H1 (cell line): ENCODE measurements around the gene GGT7. TPM values are rescaled to one million over a fixed set of nuclear protein-coding genes. Genes with fewer than 3 reads are reported as not detected.

Source experiments
- CTCF ChIA-PET: fragments of 300-600 bp; sonication (Branson Sonifier 250); formaldehyde crosslinking; loops from one replicate; lab custom pipeline; 2021; ENCODE audit not compliant: partially characterized antibody; lab: Charles Lee
- POLR2A ChIA-PET: fragments of 300-600 bp; sonication (Branson Sonifier 250); formaldehyde crosslinking; loops from one replicate; lab custom pipeline; 2021; ENCODE audit warnings: inconsistent platforms; ENCODE audit not compliant: partially characterized antibody; lab: Charles Lee
- DNase-seq, 2 experiments: peaks; one replicate each; pipeline versions ENCODE4 v3.0.0 to v3.0.0-alpha.2; 2010 to 2022; ENCODE audit warnings: low spot score in 2 of 2, low read depth in 1 of 2, mixed read lengths in 1 of 2
- FAIRE-seq: peaks from 2 replicates; lab custom pipeline; 2011; peaks lifted over from hg19 to GRCh38; lab: Jason Lieb, UNC
- H2AFZ ChIP-seq: 2 replicates; pipeline ENCODE4 v1.8.1; 2012; ENCODE audit warnings: low read length, inconsistent platforms
- H2AK5ac ChIP-seq: 2 replicates; pipeline ENCODE4 v1.6.1; 2013; ENCODE audit warnings: low read depth, low read length
- H2BK120ac ChIP-seq: replicated peaks from 2 replicates; pipeline ENCODE3; 2013; ENCODE audit warnings: low read depth, low read length, inconsistent platforms
- H2BK12ac ChIP-seq: 2 replicates; pipeline ENCODE4 v1.6.1; 2013; ENCODE audit warnings: low read depth, low read length
- H2BK15ac ChIP-seq: 2 replicates; pipeline ENCODE4 v1.6.1; 2013; ENCODE audit warnings: low read length
- H2BK20ac ChIP-seq: 2 replicates; pipeline ENCODE4 v1.6.1; 2013; ENCODE audit warnings: low read length
- H2BK5ac ChIP-seq: 2 replicates; pipeline ENCODE4 v1.6.1; 2013; ENCODE audit warnings: low read depth, low read length
- H3K14ac ChIP-seq: 2 replicates; pipeline ENCODE4 v1.6.1; 2013; ENCODE audit warnings: inconsistent platforms; ENCODE audit not compliant: insufficient read length
- H3K18ac ChIP-seq: 2 replicates; pipeline ENCODE4 v1.6.1; 2013; ENCODE audit warnings: low read length; ENCODE audit errors: extremely low read depth
- H3K23ac ChIP-seq: 2 replicates; pipeline ENCODE4 v1.6.1; 2013; ENCODE audit warnings: inconsistent platforms; ENCODE audit not compliant: insufficient read length
- H3K23me2 ChIP-seq: 2 replicates; pipeline ENCODE4 v1.6.1; 2013; ENCODE audit warnings: low read depth, low read length
- H3K27ac ChIP-seq: 2 replicates; pipeline ENCODE4 v1.6.1; 2011; ENCODE audit warnings: low read depth, low read length, inconsistent platforms
- H3K27me3 ChIP-seq, 4 experiments: replicated peaks in 1 of 4; 1 replicate in 1 of 4; 2 replicates in 3 of 4; pipeline versions ENCODE4 v1.6.1 to v1.8.1; 2011 to 2013; ENCODE audit warnings: low read length in 3 of 4, mild to moderate bottlenecking in 3 of 4, inconsistent platforms in 2 of 4, mixed read lengths in 2 of 4, moderate library complexity in 1 of 4; ENCODE audit not compliant: control insufficient read depth in 3 of 4, insufficient read depth in 3 of 4; ENCODE audit errors: extremely low read depth in 1 of 4
- H3K36me3 ChIP-seq, 4 experiments: 2 replicates each; pipeline versions ENCODE4 v1.6.1 to v1.8.1; 2011 to 2013; ENCODE audit warnings: mild to moderate bottlenecking in 4 of 4, low read length in 3 of 4, moderate library complexity in 2 of 4, control low read depth in 1 of 4, inconsistent platforms in 1 of 4; ENCODE audit not compliant: insufficient read depth in 4 of 4, control insufficient read depth in 2 of 4
- H3K4ac ChIP-seq: replicated peaks from 2 replicates; pipeline ENCODE3; 2013; ENCODE audit warnings: low read length, low read depth, mixed read lengths, inconsistent platforms; ENCODE audit not compliant: insufficient read length
- H3K4me1 ChIP-seq, 4 experiments: replicated peaks in 1 of 4; 1 replicate in 1 of 4; 2 replicates in 3 of 4; pipeline versions ENCODE4 v1.6.1 to v1.8.1; 2011 to 2013; ENCODE audit warnings: low read length in 3 of 4, inconsistent platforms in 2 of 4, mixed read lengths in 1 of 4; ENCODE audit not compliant: insufficient read depth in 4 of 4, control insufficient read depth in 3 of 4
- H3K4me2 ChIP-seq, 2 experiments: 2 replicates each; pipeline versions ENCODE4 v1.6.1 to v1.8.1; 2011 to 2013; ENCODE audit warnings: low read depth in 2 of 2, low read length in 2 of 2, control low read depth in 1 of 2, inconsistent platforms in 1 of 2, mild to moderate bottlenecking in 1 of 2; ENCODE audit not compliant: insufficient read depth in 1 of 2
- H3K4me3 ChIP-seq, 4 experiments: fragments of 200-600, 300-600 bp in 1 of 4; sonication (generic), shearing (Covaris generic), sonication (Bioruptor Twin) in 1 of 4; 2 replicates each; pipeline versions ENCODE4 v1.5.1 to v1.8.1; 2011 to 2016; ENCODE audit warnings: low read length in 4 of 4, low read depth in 3 of 4, control low read depth in 2 of 4, inconsistent platforms in 2 of 4, mild to moderate bottlenecking in 2 of 4, mixed read lengths in 1 of 4, moderate library complexity in 1 of 4; ENCODE audit not compliant: insufficient read depth in 2 of 4; ENCODE audit errors: extremely low read depth in 1 of 4
- H3K56ac ChIP-seq: replicated peaks from 2 replicates; pipeline ENCODE3; 2013; ENCODE audit warnings: low read depth, mild to moderate bottlenecking, mixed read lengths, low read length, inconsistent platforms; ENCODE audit not compliant: insufficient read length
- H3K79me1 ChIP-seq: 2 replicates; pipeline ENCODE4 v1.6.1; 2013; ENCODE audit warnings: low read depth, low read length, control low read depth
- H3K79me2 ChIP-seq, 2 experiments: 2 replicates each; pipeline versions ENCODE4 v1.6.1 to v1.8.1; 2012 to 2013; ENCODE audit warnings: low read length in 2 of 2, mild to moderate bottlenecking in 2 of 2, inconsistent platforms in 1 of 2; ENCODE audit not compliant: insufficient read depth in 2 of 2, control insufficient read depth in 1 of 2
- H3K9ac ChIP-seq, 4 experiments: replicated peaks in 1 of 4; 1 replicate in 1 of 4; 2 replicates in 3 of 4; pipeline versions ENCODE4 v1.6.1 to v1.8.1; 2011 to 2013; ENCODE audit warnings: low read depth in 3 of 4, low read length in 3 of 4, control low read depth in 2 of 4, mild to moderate bottlenecking in 2 of 4, moderate library complexity in 2 of 4, inconsistent platforms in 1 of 4; ENCODE audit errors: extremely low read depth in 1 of 4
- H3K9me3 ChIP-seq, 2 experiments: 2 replicates each; pipeline versions ENCODE4 v1.6.1 to v1.8.1; 2012 to 2013; ENCODE audit warnings: mild to moderate bottlenecking in 2 of 2, moderate library complexity in 2 of 2, control low read depth in 1 of 2, inconsistent platforms in 1 of 2, low read depth in 1 of 2, low read length in 1 of 2, mixed read lengths in 1 of 2; ENCODE audit not compliant: insufficient read depth in 2 of 2
- H4K20me1 ChIP-seq, 2 experiments: replicated peaks in 1 of 2; 2 replicates each; pipeline versions ENCODE3 to v1.8.1; 2011 to 2013; ENCODE audit warnings: inconsistent platforms in 2 of 2, low read length in 2 of 2, mild to moderate bottlenecking in 1 of 2; ENCODE audit not compliant: insufficient read depth in 2 of 2, control insufficient read depth in 1 of 2
- H4K5ac ChIP-seq: 2 replicates; pipeline ENCODE4 v1.6.1; 2013; ENCODE audit warnings: low read length, low read depth, mixed read lengths, inconsistent platforms; ENCODE audit not compliant: insufficient read length
- H4K8ac ChIP-seq: 2 replicates; pipeline ENCODE4 v1.8.0; 2013; ENCODE audit warnings: mild to moderate bottlenecking, moderate library complexity, low read length, inconsistent platforms; ENCODE audit not compliant: insufficient read depth; ENCODE audit errors: extremely low read depth
- H4K91ac ChIP-seq: replicated peaks from 2 replicates; pipeline ENCODE3; 2013; ENCODE audit warnings: low read length, mixed read lengths, inconsistent platforms; ENCODE audit not compliant: insufficient read length
- BCL11A ChIP-seq, 2 experiments: IDR thresholded peaks; one replicate each; pipeline ENCODE4 v1.6.1; 2011; ENCODE audit warnings: low read depth in 2 of 2, low read length in 2 of 2, mild to moderate bottlenecking in 2 of 2
- CEBPB ChIP-seq: IDR thresholded peaks from 2 replicates; pipeline ENCODE4 v1.6.1; 2012; ENCODE audit warnings: low read depth, low read length
- CHD1 ChIP-seq: IDR thresholded peaks from 2 replicates; pipeline ENCODE4 v1.6.1; 2012; ENCODE audit warnings: low read depth, low read length, improper control_type of control experiment
- GABPA ChIP-seq: IDR thresholded peaks from 2 replicates; pipeline ENCODE4 v1.6.1; 2011; ENCODE audit warnings: mild to moderate bottlenecking, low read length, moderate library complexity, borderline replicate concordance; ENCODE audit not compliant: insufficient read depth
- GTF2F1 ChIP-seq: IDR thresholded peaks from 2 replicates; pipeline ENCODE4 v1.6.1; 2012; ENCODE audit warnings: low read depth, low read length, improper control_type of control experiment, borderline replicate concordance
- HDAC2 ChIP-seq, 2 experiments: fragments of 300-600 bp in 1 of 2; sonication (generic) in 1 of 2; IDR thresholded peaks; 2 replicates each; pipeline ENCODE4 v1.6.1; 2011 to 2012; ENCODE audit warnings: low read depth in 2 of 2, low read length in 2 of 2, mild to moderate bottlenecking in 2 of 2, moderate library complexity in 2 of 2, borderline replicate concordance in 1 of 2, inconsistent platforms in 1 of 2
- JUND ChIP-seq: IDR thresholded peaks from 2 replicates; pipeline ENCODE4 v1.6.1; 2011; ENCODE audit warnings: mild to moderate bottlenecking, improper control_type of control experiment, low read length
- KDM1A ChIP-seq: fragments of 200-600, 300-600 bp; sonication (generic); IDR thresholded peaks from 2 replicates; pipeline ENCODE4 v1.7.1; 2016; ENCODE audit warnings: mild to moderate bottlenecking, low read length, borderline replicate concordance
- POLR2A ChIP-seq, 2 experiments: IDR thresholded peaks; 1 replicate in 1 of 2; 2 replicates in 1 of 2; pipeline ENCODE4 v1.6.1; 2011; ENCODE audit warnings: low read depth in 2 of 2, low read length in 2 of 2, mild to moderate bottlenecking in 2 of 2; ENCODE audit errors: control extremely low read depth in 1 of 2
- RAD21 ChIP-seq, 2 experiments: IDR thresholded peaks in 1 of 2; conservative IDR thresholded peaks in 1 of 2; 2 replicates each; pipeline ENCODE4 v1.6.1; 2011; ENCODE audit warnings: low read depth in 2 of 2, low read length in 2 of 2, improper control_type of control experiment in 1 of 2, inconsistent platforms in 1 of 2, mild to moderate bottlenecking in 1 of 2, moderate library complexity in 1 of 2
- RBBP5 ChIP-seq: IDR thresholded peaks from 2 replicates; pipeline ENCODE4 v1.7.1; 2012; ENCODE audit warnings: low read depth, mild to moderate bottlenecking, inconsistent platforms, low read length, moderate library complexity, borderline replicate concordance
- SAP30 ChIP-seq: fragments of 300-600 bp; sonication (generic); IDR thresholded peaks from 2 replicates; pipeline ENCODE4 v1.7.1; 2012; ENCODE audit warnings: low read length, moderate library complexity, mild to moderate bottlenecking, inconsistent platforms; ENCODE audit not compliant: insufficient read depth, insufficient replicate concordance
- TBP ChIP-seq: IDR thresholded peaks from 2 replicates; pipeline ENCODE4 v1.6.1; 2011; ENCODE audit warnings: low read depth, low read length, improper control_type of control experiment
- YY1 ChIP-seq: IDR thresholded peaks from 2 replicates; pipeline ENCODE4 v1.6.1; 2011; ENCODE audit warnings: low read depth, mild to moderate bottlenecking, low read length
- ZNF274 ChIP-seq: IDR thresholded peaks from 2 replicates; pipeline ENCODE4 v1.7.0; 2012; ENCODE audit warnings: low read length, borderline replicate concordance; ENCODE audit errors: extremely low read depth
- WGBS, 2 experiments: shearing (Covaris generic) in 1 of 2; methylation state at CpG; one replicate each; pipeline versions ENCODE4 v1.1.6 to v1.1.7; 2013 to 2015; ENCODE audit warnings: low lambda C conversion rate in 2 of 2, mixed read lengths in 2 of 2, inconsistent platforms in 1 of 2, low coverage in 1 of 2, missing lambda C conversion rate in 1 of 2; ENCODE audit not compliant: insufficient replicate concordance in 2 of 2, insufficient coverage in 1 of 2, insufficient read length in 1 of 2; ENCODE audit errors: extremely low coverage in 1 of 2, missing lambda C conversion rate in 1 of 2; 5-methylcytosine and 5-hydroxymethylcytosine counted together
- polyA plus RNA-seq, 7 experiments: library from polyadenylated mRNA; depleted of rRNA in 3 of 7; stranded (reverse) in 5 of 7; unstranded in 2 of 7; fragments of >200 nt in 5 of 7; fragments of 200-250 nt in 2 of 7; gene quantifications; 1 replicate in 5 of 7; 2 replicates in 1 of 7; 4 replicates in 1 of 7; pipeline versions ENCODE4 v1.2.1 to v1.2.3, GENCODE V29; 2011 to 2013; ENCODE audit warnings: missing spikeins in 2 of 7, mixed read lengths in 2 of 7
- total RNA-seq: library from RNA; stranded (reverse); fragmentation: NEBNext Ultra II Directional; extraction: Animal tissue kit (Norgen Biotek cat#: 25700); gene quantifications from 2 replicates; pipeline ENCODE4 v1.2.1, GENCODE V29; 2021

Gene GGT7
- total and polyA plus RNA-seq, 2 of the 8 experiments (the other 6 are each of a cell fraction or from before 2014, with no cell fraction given): 20.2 to 25.5 TPM

DNA sequence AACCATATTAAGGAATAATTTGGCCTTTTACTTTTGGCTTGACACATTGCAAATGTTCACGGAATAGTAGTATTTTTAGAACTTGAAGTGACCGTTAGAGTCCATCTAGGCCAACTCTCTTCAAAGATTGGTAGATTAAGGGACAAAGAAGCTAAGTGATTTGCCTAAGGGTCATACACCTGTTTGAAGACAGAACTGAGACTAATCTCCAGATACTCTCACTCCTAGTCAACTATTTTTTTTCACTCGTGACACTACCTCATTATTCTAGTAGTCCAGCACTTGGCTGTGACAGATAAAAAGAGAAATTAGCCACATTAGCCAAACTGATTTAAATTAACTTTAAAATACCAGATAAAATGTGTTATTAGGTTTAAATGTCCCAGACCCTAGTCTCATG lies 14.4 kb upstream of the GGT7 start:
- H3K27ac ChIP-seq: no peak overlapping the region
- no peak for FAIRE-seq
- TF ChIP-seq KDM1A (no peak), SAP30 (no peak), HDAC2 (IDR thresholded peaks at IDR 0.05; ENCODE audit: borderline replicate concordance in 1 of 2, low read depth in 2 of 2, low read length in 2 of 2) (no peak), YY1 (no peak), BCL11A (IDR thresholded peaks at IDR 0.05; ENCODE audit: low read depth in 2 of 2, low read length in 2 of 2) (no peak), GABPA (no peak), POLR2A (IDR thresholded peaks at IDR 0.05; ENCODE audit: control extremely low read depth in 1 of 2, low read depth in 2 of 2, low read length in 2 of 2) (no peak), TBP (no peak), RAD21 (IDR thresholded peaks at IDR 0.05 in 1 of 2, conservative IDR thresholded peaks at IDR 0.05 in 1 of 2; ENCODE audit: low read depth in 2 of 2, low read length in 2 of 2) (no peak), GTF2F1 (no peak), CHD1 (no peak), ZNF274 (no peak), CEBPB (no peak), JUND (no peak), RBBP5 (no peak)

More for the DNA sequence above, 14.4 kb upstream of the GGT7 start:
- Histone ChIP-seq H2BK15ac (no peak overlapping the region), H4K8ac (no peak overlapping the region), H3K4me1 (no peaks in the 10 kb centered on the region), H2AK5ac (no peak overlapping the region), H3K9ac (no peak overlapping the region), H3K27me3 (no peaks in the 10 kb centered on the region), H3K4ac (no peak overlapping the region), H3K4me2 (no peak overlapping the region), H3K4me3 (no peak overlapping the region), H3K23ac (no peak overlapping the region), H4K91ac (no peak overlapping the region), H2BK5ac (no peak overlapping the region), H2BK120ac (no peak overlapping the region), H2BK20ac (no peak overlapping the region), H3K56ac (no peak overlapping the region), H3K18ac (no peak overlapping the region), H4K5ac (no peak overlapping the region), H3K36me3 (no peaks in the 10 kb centered on the region; a peak in 3 of 8 replicates), H4K20me1 (no peaks in the 10 kb centered on the region), H3K9me3 (no peaks in the 10 kb centered on the region), H3K23me2 (no peaks in the 10 kb centered on the region), H3K14ac (no peak overlapping the region), H3K79me1 (no peaks in the 10 kb centered on the region), H2BK12ac (no peak overlapping the region), H2AFZ (no peak overlapping the region), H3K79me2 (no peaks in the 10 kb centered on the region)
- CTCF ChIA-PET: no interaction called here
- POLR2A ChIA-PET: no interaction called here
- WGBS, 2 experiments: 70% methylated on average over 3 of the region's 3 CpGs; no CpG with 5 or more reads in 1 of the 2 experiments
- DNase-seq: no peak
